Endothelial cell (in vitro differentiated cells): ENCODE results near the gene TBC1D8. TPM values are rescaled to one million over a fixed set of nuclear protein-coding genes. Genes with fewer than 3 reads are reported as not detected.
A peak's percentile ranks its signal among the peaks of the same experiment; 100 is the strongest.

Experiments
- DNase-seq: peaks from one replicate; pipeline ENCODE4 v3.0.0; 2021; ENCODE audit warnings: low spot score
- H3K27ac Mint-ChIP-seq: one replicate; pipeline ENCODE4 v1.8.0; 2021; ENCODE audit warnings: mixed read lengths, inconsistent platforms; ENCODE audit not compliant: unreplicated experiment
- H3K27me3 Mint-ChIP-seq: one replicate; pipeline ENCODE4 v1.8.0; 2021; ENCODE audit warnings: mild to moderate bottlenecking, moderate library complexity, mixed read lengths, inconsistent platforms; ENCODE audit not compliant: unreplicated experiment
- H3K36me3 Mint-ChIP-seq: one replicate; pipeline ENCODE4 v1.8.0; 2021; ENCODE audit warnings: mild to moderate bottlenecking, low read depth, mixed read lengths, inconsistent platforms; ENCODE audit not compliant: unreplicated experiment
- H3K4me1 Mint-ChIP-seq: one replicate; pipeline ENCODE4 v1.8.0; 2021; ENCODE audit warnings: mild to moderate bottlenecking, mixed read lengths, inconsistent platforms; ENCODE audit not compliant: unreplicated experiment
- H3K4me3 Mint-ChIP-seq: one replicate; pipeline ENCODE4 v1.8.0; 2021; ENCODE audit warnings: mild to moderate bottlenecking, mixed read lengths, inconsistent platforms; ENCODE audit not compliant: unreplicated experiment
- H3K9me3 Mint-ChIP-seq: one replicate; pipeline ENCODE4 v1.8.0; 2021; ENCODE audit warnings: mixed read lengths, inconsistent platforms; ENCODE audit not compliant: unreplicated experiment
- CTCF ChIP-seq: fragments of 200-600 bp; sonication (generic); IDR thresholded peaks from one replicate; pipeline ENCODE4 v1.5.0; 2021; ENCODE audit warnings: antibody characterized with exemption; ENCODE audit not compliant: unreplicated experiment
- long read RNA-seq: library from polyadenylated mRNA; unstranded; transcript quantifications from one replicate; pipeline ENCODE4 v2.0.0, GENCODE V29; 2020; ENCODE audit not compliant: unreplicated experiment
- total RNA-seq: library from RNA; stranded (reverse); fragmentation: NEBNext Ultra II Directional; extraction: Animal tissue kit (Norgen Biotek cat#: 25700); gene quantifications from one replicate; pipeline ENCODE4 v1.2.1, GENCODE V29; 2021; ENCODE audit not compliant: unreplicated experiment

Gene TBC1D8
- 27.5 TPM for total RNA-seq
- long read RNA-seq, partial matches to known transcripts: 5 of 9 reads
- long read RNA-seq, other reads (novel, unspliced or antisense): 2 of 9 reads

DNA sequence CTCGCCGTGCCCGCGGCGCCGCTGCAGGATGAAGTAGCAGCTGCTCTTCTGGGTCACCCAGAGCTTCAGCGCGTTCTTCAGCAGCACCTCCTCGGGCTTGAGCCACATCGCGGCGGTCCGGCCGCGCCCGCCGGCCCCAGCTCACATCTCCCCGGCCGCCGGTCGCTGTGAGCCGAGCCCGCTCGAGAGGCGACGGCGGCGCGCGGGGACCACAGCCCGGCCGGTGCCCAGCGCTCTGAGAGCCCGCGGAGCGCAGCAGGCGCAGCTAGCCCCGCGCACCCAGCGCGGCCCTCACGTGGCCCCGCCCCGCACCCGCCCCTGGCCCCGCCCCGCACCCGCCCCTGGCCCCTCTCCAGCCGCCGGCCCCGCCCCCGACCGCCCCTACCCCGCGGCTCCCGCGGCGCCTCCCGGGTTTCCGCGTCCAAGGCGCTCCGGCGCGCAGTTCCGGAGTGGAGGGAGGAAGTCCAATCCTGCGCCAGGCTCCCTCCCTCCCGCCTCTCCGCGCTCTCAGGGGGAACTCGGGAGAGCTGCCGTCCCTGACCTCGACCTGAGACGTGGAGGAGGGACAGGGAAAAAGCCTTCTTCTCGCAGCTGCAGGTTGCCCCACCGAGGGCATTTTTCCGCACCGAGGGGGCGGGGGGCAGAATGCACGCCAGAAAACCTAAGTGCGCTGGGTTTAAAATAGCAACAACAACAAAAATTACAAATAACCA is at the start of gene TBC1D8:
TBC1D8 (minus strand) TSS at position 237 of the 713 bp plus-strand sequence; CDS start at position 108, 129 bp downstream.
- H3K36me3 Mint-ChIP-seq: no peaks in the 10 kb centered on the region
- peak; percentile 96 for DNase-seq
- peak within 1 kb of the TSS; percentile 64 for H3K27ac Mint-ChIP-seq
- peak within 1 kb of the TSS; percentile 88 for H3K4me3 Mint-ChIP-seq
- peaks cover 4% of the 10 kb centered on the region for H3K27me3 Mint-ChIP-seq
- no peaks in the 10 kb centered on the region for H3K9me3 Mint-ChIP-seq
- TF ChIP-seq CTCF: no peak
- peaks cover 52% of the 10 kb centered on the region for H3K4me1 Mint-ChIP-seq

- Mint-ChIP-seq H3K27ac (no peak overlapping the region), H3K4me1 (peaks cover 4% of the 10 kb centered on the region), H3K27me3 (no peaks in the 10 kb centered on the region), H3K9me3 (no peaks in the 10 kb centered on the region), H3K4me3 (no peak overlapping the region), H3K36me3 (no peaks in the 10 kb centered on the region)
- DNase-seq: no peak
- no peak for TF ChIP-seq CTCF
Measured at GRCh38 chr2:101200676-101201075, 49.5 kb upstream of the TBC1D8 start.

- Mint-ChIP-seq H3K27me3 (no peaks in the 10 kb centered on the region), H3K36me3 (no peaks in the 10 kb centered on the region), H3K27ac (no peak overlapping the region), H3K4me3 (no peak overlapping the region), H3K4me1 (peaks cover 4% of the 10 kb centered on the region), H3K9me3 (no peaks in the 10 kb centered on the region)
- DNase-seq: no peak
- TF ChIP-seq CTCF: no peak
Measured at GRCh38 chr2:101199251-101199791, 48.1 kb upstream of the TBC1D8 start.

GRCh38 chr2:101197814-101198213 is 46.6 kb upstream of the TBC1D8 start:
- DNase-seq: no peak
- no peak overlapping the region for H3K27ac Mint-ChIP-seq
- no peaks in the 10 kb centered on the region for H3K36me3 Mint-ChIP-seq
- TF ChIP-seq CTCF: no peak
- no peaks in the 10 kb centered on the region for H3K27me3 Mint-ChIP-seq
- no peaks in the 10 kb centered on the region for H3K9me3 Mint-ChIP-seq
- H3K4me1 Mint-ChIP-seq: no peaks in the 10 kb centered on the region
- no peak overlapping the region for H3K4me3 Mint-ChIP-seq

DNA sequence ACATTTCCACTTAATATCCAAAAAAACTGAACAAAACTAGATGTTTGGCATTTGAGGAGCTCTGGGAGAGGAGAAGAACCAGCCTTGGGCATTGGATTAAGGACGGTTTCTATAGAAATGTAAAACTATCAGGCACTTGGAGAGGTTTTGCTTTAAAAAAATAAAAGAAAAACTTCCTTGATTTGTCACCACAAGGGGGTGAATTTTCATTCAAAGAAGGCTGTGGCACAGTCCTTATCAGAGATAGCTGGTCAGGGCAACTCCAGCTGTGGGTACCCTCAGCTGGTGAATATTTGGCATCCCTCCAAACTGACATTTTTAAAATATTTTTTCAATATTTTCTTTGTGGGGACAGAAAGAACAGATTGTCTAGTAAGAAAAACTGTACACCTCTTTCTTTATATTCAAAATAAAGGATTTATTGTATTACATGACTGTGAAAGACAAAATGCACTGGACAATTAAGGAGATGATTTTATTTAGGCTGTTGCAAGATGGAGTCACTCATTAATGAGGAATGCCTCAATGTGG is 46.1 kb upstream of the TBC1D8 start:
- DNase-seq: no peak
- Mint-ChIP-seq H3K4me3 (no peak overlapping the region), H3K4me1 (no peaks in the 10 kb centered on the region), H3K27me3 (no peaks in the 10 kb centered on the region), H3K27ac (no peak overlapping the region), H3K36me3 (no peaks in the 10 kb centered on the region), H3K9me3 (no peaks in the 10 kb centered on the region)
- TF ChIP-seq CTCF: peak; percentile 9
